ENCODE measurements around the gene UBAP2L.

UBAP2L gene

DNA sequence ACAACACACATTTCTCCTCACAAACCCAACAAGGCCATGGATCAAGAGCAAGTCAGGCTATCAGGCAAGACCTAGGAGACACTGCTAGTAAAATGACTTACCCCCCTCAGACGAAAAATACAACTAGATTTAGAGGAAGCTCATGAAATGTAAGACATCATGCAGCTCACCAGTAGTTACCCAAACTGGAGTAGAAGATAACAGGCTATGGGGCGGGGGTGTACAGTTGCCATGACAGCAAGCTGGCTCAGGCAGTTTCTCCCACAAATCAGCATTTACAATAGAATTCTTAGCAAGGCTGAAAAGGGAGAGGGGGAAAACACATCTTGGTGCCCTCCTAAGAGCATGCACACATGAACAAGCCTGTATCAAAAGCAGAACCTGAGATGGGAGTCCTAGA is 42.7 kb upstream of the UBAP2L start:
- peak overlapping the region; percentile 46 for H3K4me3 ChIP-seq (ENCODE audit: low read depth, low read length)
- peak; percentile 40 for DNase-seq (ENCODE audit: low read depth)
- TF ChIP-seq MYC (IDR thresholded peaks at IDR 0.05; ENCODE audit: low read depth, low read length): no peak
- TF ChIP-seq, protein P1, sequence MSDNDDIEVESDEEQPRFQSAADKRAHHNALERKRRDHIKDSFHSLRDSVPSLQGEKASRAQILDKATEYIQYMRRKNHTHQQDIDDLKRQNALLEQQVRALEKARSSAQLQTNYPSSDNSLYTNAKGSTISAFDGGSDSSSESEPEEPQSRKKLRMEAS (IDR thresholded peaks at IDR 0.05; ENCODE audit: low read depth, low read length): no peak
- TF ChIP-seq POLR2A (IDR thresholded peaks at IDR 0.05; ENCODE audit: extremely low read depth, insufficient read length): no peak
- TF ChIP-seq, protein P2, sequence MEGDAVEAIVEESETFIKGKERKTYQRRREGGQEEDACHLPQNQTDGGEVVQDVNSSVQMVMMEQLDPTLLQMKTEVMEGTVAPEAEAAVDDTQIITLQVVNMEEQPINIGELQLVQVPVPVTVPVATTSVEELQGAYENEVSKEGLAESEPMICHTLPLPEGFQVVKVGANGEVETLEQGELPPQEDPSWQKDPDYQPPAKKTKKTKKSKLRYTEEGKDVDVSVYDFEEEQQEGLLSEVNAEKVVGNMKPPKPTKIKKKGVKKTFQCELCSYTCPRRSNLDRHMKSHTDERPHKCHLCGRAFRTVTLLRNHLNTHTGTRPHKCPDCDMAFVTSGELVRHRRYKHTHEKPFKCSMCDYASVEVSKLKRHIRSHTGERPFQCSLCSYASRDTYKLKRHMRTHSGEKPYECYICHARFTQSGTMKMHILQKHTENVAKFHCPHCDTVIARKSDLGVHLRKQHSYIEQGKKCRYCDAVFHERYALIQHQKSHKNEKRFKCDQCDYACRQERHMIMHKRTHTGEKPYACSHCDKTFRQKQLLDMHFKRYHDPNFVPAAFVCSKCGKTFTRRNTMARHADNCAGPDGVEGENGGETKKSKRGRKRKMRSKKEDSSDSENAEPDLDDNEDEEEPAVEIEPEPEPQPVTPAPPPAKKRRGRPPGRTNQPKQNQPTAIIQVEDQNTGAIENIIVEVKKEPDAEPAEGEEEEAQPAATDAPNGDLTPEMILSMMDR (IDR thresholded peaks at IDR 0.05; ENCODE audit: low read depth, low read length): no peak

DNA sequence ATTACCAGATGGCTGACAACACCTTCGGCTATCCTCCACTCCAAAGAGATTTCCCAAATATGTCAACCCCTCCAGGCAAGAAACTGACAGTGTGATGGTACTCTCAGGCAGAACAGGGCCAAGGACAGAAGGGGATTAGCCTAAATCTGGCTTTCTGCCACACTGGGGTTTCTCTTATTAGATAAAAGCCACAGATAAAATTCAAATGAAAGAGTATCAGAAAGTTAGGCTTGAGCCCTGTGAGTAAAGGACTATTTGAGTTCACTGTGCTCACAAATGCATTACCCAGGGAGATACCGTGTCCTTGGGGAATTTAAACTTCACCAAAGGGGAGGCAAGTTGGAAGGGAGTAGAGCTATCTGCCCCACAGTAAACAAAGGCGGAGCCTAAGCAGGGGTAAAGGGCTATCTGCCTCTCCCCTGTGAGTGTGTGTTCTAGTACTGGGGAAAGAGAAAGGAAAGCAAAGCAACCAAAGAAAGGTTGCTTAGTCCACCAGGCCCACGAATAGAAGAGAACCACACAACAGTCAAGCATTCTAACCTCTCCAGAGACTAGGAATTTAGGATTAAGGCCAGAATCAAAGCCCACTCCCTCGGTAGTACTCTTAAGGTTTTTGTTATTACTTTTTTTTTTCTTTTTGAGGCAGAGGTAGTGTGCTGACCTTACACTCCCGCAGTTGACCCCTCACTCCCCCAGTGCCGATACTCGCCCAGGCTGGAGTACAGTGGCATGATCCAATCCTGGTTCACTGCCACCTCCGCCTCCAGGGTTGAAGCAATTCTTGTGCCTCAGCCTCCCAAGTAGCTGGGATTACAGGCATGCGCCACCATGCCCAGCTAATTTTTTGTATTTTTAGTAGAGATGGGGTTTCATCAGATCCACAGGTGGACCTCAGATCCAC is 41.6 kb upstream of the UBAP2L start:
- TF ChIP-seq MYC (IDR thresholded peaks at IDR 0.05; ENCODE audit: low read depth, low read length) (no peak), POLR2A (IDR thresholded peaks at IDR 0.05; ENCODE audit: extremely low read depth, insufficient read length) (no peak)
- TF ChIP-seq, protein P2 (IDR thresholded peaks at IDR 0.05; ENCODE audit: low read depth, low read length): no peak
- TF ChIP-seq, protein P1 (IDR thresholded peaks at IDR 0.05; ENCODE audit: low read depth, low read length): no peak
- peak; percentile 42 for DNase-seq (ENCODE audit: low read depth)
- peak overlapping the region; percentile 46 for H3K4me3 ChIP-seq (ENCODE audit: low read depth, low read length)

DNA sequence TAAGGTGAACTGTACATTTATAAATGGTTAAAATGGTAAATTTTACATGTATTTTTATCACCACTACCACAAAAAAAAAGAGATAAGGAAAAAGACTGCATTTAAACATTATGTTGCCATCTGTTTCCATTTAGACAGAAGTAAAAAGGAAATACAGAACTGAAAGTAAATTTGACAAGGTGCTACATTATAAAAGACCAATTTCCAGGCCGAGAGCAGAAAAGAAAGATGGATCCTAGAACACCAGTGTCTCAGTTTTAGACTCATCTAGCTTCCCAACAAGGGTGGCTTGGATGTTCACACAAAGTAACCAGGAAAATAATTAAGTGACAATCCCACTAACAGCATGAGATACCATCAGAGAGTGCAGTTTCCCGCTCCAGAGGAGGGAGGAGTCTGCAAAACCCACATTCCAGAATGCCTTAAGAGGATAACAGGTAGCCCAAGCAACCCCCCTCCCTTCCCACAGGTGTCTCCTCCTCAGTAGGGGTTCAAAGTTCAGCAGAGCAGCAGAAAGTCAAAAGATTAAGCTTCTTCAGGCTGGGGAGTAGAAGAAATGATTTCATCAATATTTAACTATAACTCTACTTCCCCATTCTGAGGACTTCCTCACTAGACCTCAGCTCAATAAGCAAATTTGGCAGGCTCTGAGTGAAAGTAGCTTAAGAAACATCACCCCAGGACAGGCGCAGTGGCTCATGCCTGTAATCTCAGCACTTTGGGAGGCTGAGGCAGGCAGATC is 40.6 kb upstream of the UBAP2L start:
- TF ChIP-seq MYC (IDR thresholded peaks at IDR 0.05; ENCODE audit: low read depth, low read length) (no peak), POLR2A (IDR thresholded peaks at IDR 0.05; ENCODE audit: extremely low read depth, insufficient read length) (no peak)
- TF ChIP-seq, protein P2 (IDR thresholded peaks at IDR 0.05; ENCODE audit: low read depth, low read length): no peak
- TF ChIP-seq, protein P1 (IDR thresholded peaks at IDR 0.05; ENCODE audit: low read depth, low read length): no peak
- DNase-seq (ENCODE audit: low read depth): peak; percentile 85
- H3K4me3 ChIP-seq (ENCODE audit: low read depth, low read length): peak overlapping the region; percentile 81

DNA sequence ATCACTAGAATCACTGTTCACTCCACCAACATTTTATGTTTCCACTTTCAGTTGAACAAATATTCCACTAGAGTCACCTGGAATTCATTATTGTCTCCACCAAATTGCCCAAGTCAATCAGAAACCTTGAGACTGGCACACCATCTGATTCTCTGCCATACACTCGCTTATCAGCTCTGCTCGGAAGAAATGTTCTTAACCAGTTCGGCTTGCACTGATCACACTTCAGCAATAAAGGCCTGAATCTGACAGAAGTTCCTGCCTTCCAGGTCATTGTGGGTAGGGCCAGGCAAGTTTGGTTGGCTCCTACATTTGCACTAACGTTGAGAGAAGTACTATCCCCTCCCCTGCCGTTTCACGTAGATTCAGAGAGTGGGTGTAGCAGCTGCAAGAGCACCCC is 38.8 kb upstream of the UBAP2L start:
- no peak for TF ChIP-seq POLR2A (IDR thresholded peaks at IDR 0.05; ENCODE audit: extremely low read depth, insufficient read length)
- H3K4me3 ChIP-seq (ENCODE audit: low read depth, low read length): peak overlapping the region; percentile 81
- no peak for DNase-seq (ENCODE audit: low read depth)

DNA sequence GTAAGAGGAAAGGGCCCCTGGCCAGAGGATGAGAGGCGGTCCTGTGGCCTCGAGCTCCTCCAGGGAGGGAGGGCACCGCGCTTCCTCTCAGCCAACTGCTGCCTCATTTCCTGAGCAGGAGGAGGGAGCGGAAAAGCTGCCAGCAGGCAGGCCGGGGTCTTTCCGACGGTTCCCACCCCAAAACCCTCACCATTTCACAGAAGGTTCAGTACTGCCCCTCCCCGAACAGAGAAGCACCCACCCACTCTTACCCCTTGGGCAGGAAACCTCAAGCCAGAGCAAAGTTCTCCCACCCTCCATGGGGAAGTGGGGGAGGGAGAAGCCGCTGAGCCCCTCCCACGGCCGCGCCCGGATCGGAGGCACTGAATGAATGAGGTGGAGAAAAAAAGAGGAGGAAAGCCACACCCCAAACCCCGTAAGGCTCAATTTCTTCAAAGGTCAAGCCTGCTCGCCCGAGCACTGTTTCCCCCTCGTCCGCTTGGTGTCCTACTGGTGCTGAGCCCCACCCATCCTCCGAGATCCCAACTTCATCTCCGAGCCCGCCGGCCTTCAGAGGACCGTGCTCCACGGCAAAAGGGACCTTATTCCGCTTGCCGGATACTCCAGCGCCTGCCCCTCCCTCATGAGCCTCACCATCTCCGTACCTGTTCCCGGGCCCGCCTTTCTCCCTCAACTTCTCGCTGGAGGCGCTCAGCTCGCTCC is 38.3 kb upstream of the UBAP2L start:
- peak; percentile 98 for DNase-seq (ENCODE audit: low read depth)
- peak overlapping the region; percentile 81 for H3K4me3 ChIP-seq (ENCODE audit: low read depth, low read length)
- TF ChIP-seq, protein P2 (IDR thresholded peaks at IDR 0.05; ENCODE audit: low read depth, low read length): no peak
- TF ChIP-seq, protein P1 (IDR thresholded peaks at IDR 0.05; ENCODE audit: low read depth, low read length): peak; percentile 49; the same call in 1 of the 2 replicates
- TF ChIP-seq POLR2A (IDR thresholded peaks at IDR 0.05; ENCODE audit: extremely low read depth, insufficient read length) (no peak), MYC (IDR thresholded peaks at IDR 0.05; ENCODE audit: low read depth, low read length) (peak; percentile 80)

Measured in NB4 (cell line).